ENCODE measurements around the gene SYT15.
"Not testable (repeated sequence)": the region's sequence is repeated elsewhere in the genome, so short reads cannot be mapped to it uniquely, and the experiment has no call there.

- TF ChIP-seq POLR2AphosphoS5 (IDR thresholded peaks at IDR 0.05; ENCODE audit: insufficient read depth in 1 of 2, low read depth in 1 of 2); CTCF (IDR thresholded peaks at IDR 0.05); POLR2A (IDR thresholded peaks at IDR 0.05): not testable (repeated sequence)
These were observed 8.6 kb downstream of the SYT15 start for GRCh38 chr10:46587546-46587945.

Measured in vagina (tissue), 2 donors.